IPS-11a (cell line): ENCODE data around the gene MARCHF10.

Experiments used
- H3K4me3 ChIP-seq: one replicate; pipeline ENCODE4 v1.5.1; 2013; ENCODE audit warnings: low read depth, low read length, control low read depth

The MARCHF10 gene

GRCh38 chr17:62665599-62665998 lies 142.5 kb downstream of the MARCHF10 start:
- no peak overlapping the region for H3K4me3 ChIP-seq

DNA sequence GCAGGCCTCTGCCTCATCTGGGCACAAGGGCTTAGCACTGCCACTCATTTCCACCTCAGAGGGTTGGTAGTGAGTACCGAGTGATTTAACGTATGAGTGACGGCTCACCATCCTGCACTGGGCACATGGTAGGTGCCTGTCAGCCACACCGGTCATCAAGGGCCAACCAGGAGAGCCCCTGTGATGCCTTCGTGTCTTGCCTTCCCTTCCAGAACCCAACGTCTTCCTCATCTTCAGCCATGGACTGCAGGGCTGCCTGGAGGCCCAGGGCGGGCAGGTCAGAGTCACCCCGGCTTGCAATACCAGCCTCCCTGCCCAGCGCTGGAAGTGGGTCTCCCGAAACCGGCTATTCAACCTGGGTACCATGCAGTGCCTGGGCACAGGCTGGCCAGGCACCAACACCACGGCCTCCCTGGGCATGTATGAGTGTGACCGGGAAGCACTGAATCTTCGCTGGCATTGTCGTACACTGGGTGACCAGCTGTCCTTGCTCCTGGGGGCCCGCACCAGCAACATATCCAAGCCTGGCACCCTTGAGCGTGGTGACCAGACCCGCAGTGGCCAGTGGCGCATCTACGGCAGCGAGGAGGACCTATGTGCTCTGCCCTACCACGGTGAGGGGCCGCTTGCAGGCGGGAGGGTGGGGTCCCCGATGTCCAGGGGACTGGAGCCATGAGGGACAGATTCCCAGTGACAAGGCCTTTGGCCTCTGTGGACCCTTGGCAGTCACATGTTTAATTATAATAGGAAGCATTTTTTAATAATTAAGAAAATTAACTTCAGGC lies 143.6 kb downstream of the MARCHF10 start:
- no peak overlapping the region for H3K4me3 ChIP-seq

GRCh38 chr17:62663304-62663703 lies 144.8 kb downstream of the MARCHF10 start:
- H3K4me3 ChIP-seq = no peak overlapping the region

GRCh38 chr17:62662855-62663254 lies 145.3 kb downstream of the MARCHF10 start:
- no peak overlapping the region for H3K4me3 ChIP-seq

- H3K4me3 ChIP-seq = no peak overlapping the region
These were observed 146.8 kb downstream of the MARCHF10 start for GRCh38 chr17:62661337-62661736.

DNA sequence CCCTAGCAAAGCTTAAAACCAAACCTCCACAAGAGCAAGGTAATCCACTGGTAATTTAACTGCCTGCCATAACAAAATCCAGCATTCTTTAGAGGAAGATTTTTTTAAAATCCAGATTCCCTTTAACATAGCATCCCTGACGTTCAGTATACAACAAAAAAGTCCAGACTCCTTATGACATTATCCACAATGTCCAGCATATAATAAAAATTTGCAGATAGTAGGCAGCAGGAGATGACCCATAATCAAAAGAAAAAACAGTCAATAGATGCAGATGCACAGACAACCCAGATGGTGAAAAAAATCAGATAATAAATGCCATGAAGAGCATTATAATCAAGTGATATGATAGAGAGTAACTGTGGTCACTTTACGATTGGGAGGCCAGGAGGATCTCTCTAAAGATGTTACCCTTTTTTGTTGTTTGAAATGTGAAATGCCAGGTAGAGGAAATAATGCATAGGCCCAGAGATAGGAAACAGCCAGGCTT lies 147.4 kb downstream of the MARCHF10 start:
- no peak overlapping the region for H3K4me3 ChIP-seq

DNA sequence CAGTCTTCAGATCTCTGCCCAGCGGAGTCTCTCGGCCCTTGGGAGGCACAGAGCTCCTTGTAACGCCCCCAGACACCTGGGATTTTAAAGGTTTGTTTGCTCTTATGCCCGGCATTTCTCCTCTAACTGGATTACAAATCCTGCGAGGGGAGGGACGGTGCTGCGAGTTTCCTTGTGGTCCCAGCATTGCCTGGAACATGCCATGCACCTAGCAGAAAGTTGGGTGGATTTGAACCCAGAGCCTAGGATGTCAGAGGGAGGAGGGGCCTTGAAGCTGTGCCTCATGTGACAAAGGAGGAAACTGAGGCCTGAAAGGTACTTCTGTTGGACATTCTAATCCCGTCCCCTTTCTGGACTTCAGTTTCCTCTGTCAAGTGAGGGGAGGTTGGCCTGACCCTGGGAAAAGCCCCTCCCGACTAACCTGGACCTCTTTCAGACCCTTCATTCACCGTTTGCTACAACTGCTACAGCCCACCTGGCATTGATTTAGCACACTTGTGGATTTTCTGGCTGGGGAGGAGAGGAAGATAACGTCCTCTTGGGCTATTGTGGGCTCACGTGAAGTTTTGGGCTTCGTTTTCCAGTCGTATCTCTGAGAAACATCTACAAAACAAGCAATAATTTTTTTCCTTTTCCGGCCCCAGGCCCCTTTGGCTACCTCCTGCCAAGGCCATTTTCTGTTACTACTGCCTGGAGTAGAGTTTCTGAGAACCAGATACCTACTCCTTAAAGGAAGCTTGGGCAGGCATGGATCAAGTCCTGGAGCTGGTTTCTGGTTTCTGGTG lies 149.8 kb downstream of the MARCHF10 start:
- no peak overlapping the region for H3K4me3 ChIP-seq

DNA sequence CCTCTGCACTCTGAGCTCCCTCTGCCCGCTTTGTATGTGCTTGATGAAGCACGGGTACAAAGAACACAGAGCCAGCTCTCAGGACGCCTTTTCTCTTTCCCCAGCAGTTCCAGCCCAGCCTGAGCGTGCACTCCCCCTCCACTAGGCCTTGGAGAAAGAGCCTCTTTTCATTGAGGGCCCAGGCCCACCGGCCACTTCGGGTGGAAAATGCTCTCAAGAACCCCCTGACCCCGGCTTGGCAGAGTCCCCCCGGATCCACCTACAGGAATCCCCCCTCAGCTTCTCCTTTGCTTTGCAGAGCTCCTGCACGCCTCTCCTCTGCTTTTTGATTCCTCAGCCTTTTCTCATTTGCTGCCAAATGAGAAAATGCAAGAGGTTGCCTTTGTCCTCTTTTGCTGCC lies 150.4 kb downstream of the MARCHF10 start:
- H3K4me3 ChIP-seq = no peak overlapping the region

DNA sequence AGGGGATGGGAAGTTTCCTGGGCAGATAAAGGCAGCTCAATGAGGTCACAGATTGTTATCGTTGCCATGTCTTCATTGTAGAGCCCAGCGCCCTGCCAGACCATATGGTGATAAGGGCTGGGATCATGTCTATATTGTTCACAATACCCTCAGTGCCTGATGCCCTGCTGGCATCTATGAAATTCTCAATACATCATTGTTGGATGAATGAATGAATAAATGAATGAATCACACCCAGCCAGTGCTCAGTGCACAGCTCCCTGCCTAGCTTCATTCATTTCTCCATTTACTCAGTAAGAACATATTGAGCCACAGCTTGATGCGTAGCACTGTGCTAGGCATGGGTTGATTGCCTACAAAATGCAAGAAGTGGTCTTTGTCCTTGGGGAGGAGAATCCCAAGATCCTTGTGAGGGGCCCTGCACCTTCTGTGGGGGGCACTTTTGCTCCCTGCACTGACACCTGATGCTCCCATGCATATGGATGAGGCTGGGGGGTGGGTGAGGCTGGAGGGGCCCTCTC lies 150.9 kb downstream of the MARCHF10 start:
- no peak overlapping the region for H3K4me3 ChIP-seq

- H3K4me3 ChIP-seq = no peak overlapping the region
These were observed 151.7 kb downstream of the MARCHF10 start for GRCh38 chr17:62656446-62656845.

DNA sequence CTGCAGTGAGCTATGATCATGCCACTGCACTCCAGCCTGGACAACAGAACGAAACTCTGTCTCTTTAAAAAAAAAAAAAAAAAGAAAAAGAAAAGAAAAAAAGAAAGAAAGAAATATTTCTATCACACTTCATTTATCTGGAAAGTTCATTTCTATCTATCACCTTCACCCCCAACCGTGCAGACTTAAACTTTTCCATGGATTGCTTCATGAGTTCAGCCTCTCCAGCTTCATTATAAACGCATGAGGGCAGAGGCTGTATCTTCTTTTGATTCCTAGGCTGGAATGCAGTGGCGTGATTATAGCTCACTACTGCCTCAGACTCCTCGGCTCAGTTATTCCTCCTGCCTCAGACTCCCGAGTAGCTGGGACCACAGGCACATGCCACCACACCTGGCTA lies 152.5 kb downstream of the MARCHF10 start:
- H3K4me3 ChIP-seq = no peak overlapping the region

DNA sequence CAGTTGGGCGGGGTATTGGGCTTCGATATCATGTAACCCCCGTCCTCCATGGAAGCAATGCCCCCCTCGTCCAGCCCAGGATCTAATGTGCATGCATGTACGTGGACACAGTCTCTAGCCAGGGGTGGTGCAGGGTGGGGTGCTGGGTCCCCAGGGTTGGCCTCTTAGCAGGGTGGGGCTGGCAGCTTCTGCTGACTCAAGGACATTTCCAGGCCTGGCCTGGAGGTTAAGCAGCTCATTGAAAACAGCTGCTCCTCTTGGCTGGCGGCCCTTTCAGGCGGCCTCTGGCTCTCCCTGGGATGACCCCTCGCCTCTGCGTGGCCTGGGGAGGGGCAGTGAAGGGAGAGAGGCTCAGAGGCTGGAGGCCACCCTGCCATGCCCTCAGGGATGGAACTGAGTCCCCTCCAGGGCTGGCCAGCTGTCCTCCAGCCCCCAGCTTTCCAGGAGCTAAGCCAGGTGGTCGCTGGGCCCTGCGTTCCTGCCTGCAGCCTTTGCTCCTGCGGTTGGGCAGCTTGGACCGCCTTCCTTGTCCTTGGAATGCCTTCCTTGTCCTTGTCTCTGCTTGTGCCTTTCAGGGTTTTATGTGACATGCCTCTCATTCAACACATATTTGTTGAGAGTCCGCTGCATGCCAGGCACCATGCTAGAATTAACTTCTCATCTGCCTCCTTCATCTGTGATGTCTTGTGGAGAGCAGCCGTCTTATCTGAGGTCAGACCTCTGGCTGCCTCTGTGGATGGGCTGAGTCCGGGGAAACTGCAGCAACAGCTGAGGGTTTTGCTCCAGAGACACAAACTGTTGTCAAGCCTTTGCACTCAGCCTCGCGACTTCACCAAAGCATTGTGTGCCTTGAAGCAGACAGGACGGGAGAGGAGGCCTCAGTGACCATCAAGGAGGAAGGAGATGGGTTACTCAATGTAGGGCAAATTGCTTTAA lies 154.0 kb downstream of the MARCHF10 start:
- no peak overlapping the region for H3K4me3 ChIP-seq

GRCh38 chr17:62653002-62653825 lies 154.9 kb downstream of the MARCHF10 start:
- peak overlapping the region; percentile 54 for H3K4me3 ChIP-seq

- H3K4me3 ChIP-seq = peak overlapping the region; percentile 54
These were observed 155.7 kb downstream of the MARCHF10 start for GRCh38 chr17:62652251-62653001.
